AG09319 (cell line): ENCODE results near the gene ZBTB7C.

Experiments used
- DNase-seq: peaks from one replicate; pipeline ENCODE4 v3.0.0-alpha.2; 2010; ENCODE audit warnings: low read depth; ENCODE audit errors: extremely low read depth
- CTCF ChIP-seq: IDR thresholded peaks from 2 replicates; pipeline ENCODE4 v1.5.1; 2011; ENCODE audit warnings: low read depth, mild to moderate bottlenecking, inconsistent platforms, low read length, moderate library complexity

The ZBTB7C gene

GRCh38 chr18:48385596-48385995 lies 23.6 kb downstream of the ZBTB7C start:
- DNase-seq: no peak
- TF ChIP-seq CTCF: no peak

GRCh38 chr18:48376934-48377333 lies 32.2 kb downstream of the ZBTB7C start:
- TF ChIP-seq CTCF: no peak
- no peak for DNase-seq

- no peak for TF ChIP-seq CTCF
- no peak for DNase-seq
These were observed 32.8 kb downstream of the ZBTB7C start for GRCh38 chr18:48376406-48376805.

GRCh38 chr18:48375150-48375800 lies 33.9 kb downstream of the ZBTB7C start:
- TF ChIP-seq CTCF: no peak
- no peak for DNase-seq

- no peak for DNase-seq
These were observed 34.6 kb downstream of the ZBTB7C start for GRCh38 chr18:48374423-48375149.

GRCh38 chr18:48371854-48372602 lies 37.2 kb downstream of the ZBTB7C start:
- TF ChIP-seq CTCF: no peak
- DNase-seq: no peak

More at GRCh38 chr18:48374423-48375149, 34.6 kb downstream of the ZBTB7C start:
- no peak for TF ChIP-seq CTCF

GRCh38 chr18:48367557-48367956 lies 41.6 kb downstream of the ZBTB7C start:
- DNase-seq: no peak
- TF ChIP-seq CTCF: no peak
